SJCRH30 (cell line): Measurements from ENCODE around the gene SMPDL3B. TPM values are rescaled to one million over a fixed set of nuclear protein-coding genes. Genes with fewer than 3 reads are reported as not detected.

ENCODE experiments used
- DNase-seq, 2 experiments: peaks; one replicate each; pipeline ENCODE4 v3.0.0-alpha.2; 2015 to 2020
- H3K27ac ChIP-seq: fragments of 250-450 bp; sonication (Bioruptor Pico); 2 replicates; pipeline ENCODE4 v1.5.1; 2020; ENCODE audit warnings: mild to moderate bottlenecking, moderate library complexity
- H3K27me3 ChIP-seq: fragments of 250-450 bp; sonication (Bioruptor Pico); 2 replicates; pipeline ENCODE4 v1.5.1; 2020; ENCODE audit warnings: mild to moderate bottlenecking, moderate library complexity
- H3K36me3 ChIP-seq: fragments of 250-450 bp; sonication (Bioruptor Pico); 2 replicates; pipeline ENCODE4 v1.5.1; 2020; ENCODE audit warnings: mild to moderate bottlenecking, moderate library complexity
- H3K4me1 ChIP-seq: fragments of 250-450 bp; sonication (Bioruptor Pico); 2 replicates; pipeline ENCODE4 v1.5.1; 2020; ENCODE audit warnings: mild to moderate bottlenecking, moderate library complexity
- H3K4me3 ChIP-seq: fragments of 250-450 bp; sonication (Bioruptor Pico); 2 replicates; pipeline ENCODE4 v1.5.1; 2020; ENCODE audit warnings: mild to moderate bottlenecking, moderate library complexity
- H3K9me3 ChIP-seq: fragments of 250-450 bp; sonication (Bioruptor Pico); replicated peaks from 2 replicates; pipeline ENCODE4 v1.5.1; 2020; ENCODE audit warnings: mild to moderate bottlenecking, moderate library complexity
- total RNA-seq: library from RNA; depleted of rRNA; stranded (reverse); fragments of >200 nt; shearing (Covaris generic); gene quantifications from 2 replicates; pipeline ENCODE4 v1.2.3, GENCODE V29; 2014

Gene SMPDL3B
- total RNA-seq, 1 experiment from 2014 or later: 0.16 TPM

GRCh38 chr1:27954186-27954585, 19.4 kb downstream of the SMPDL3B start:
- Histone ChIP-seq H3K27me3 (peaks cover 4% of the 10 kb centered on the region; the same call in 1 of the 2 replicates), H3K4me1 (no peaks in the 10 kb centered on the region), H3K27ac (no peak overlapping the region), H3K9me3 (no peaks in the 10 kb centered on the region), H3K4me3 (no peak overlapping the region), H3K36me3 (no peaks in the 10 kb centered on the region)
- DNase-seq: no peak

DNA sequence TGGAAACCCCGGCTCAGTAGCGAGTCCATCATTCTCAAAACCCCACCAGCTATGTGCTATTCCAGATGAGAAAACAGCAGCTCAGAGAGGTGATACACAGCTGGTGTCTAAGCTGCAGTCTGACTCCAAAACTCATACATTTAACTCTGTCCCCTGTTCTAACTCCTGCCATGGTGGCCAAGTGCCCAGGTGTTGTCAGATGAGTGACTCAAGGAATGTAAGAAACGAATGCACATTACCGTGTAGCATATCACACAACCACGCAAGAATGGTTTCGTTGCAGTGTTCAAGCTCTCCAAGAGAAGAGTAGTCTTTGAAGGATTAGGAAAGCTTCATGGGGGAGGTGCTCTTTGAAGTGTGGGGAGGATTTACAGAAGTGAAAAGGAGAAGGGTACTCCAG, 20.3 kb downstream of the SMPDL3B start:
- H3K36me3 ChIP-seq: no peaks in the 10 kb centered on the region
- no peak overlapping the region for H3K4me3 ChIP-seq
- H3K9me3 ChIP-seq: no peaks in the 10 kb centered on the region
- peaks cover 4% of the 10 kb centered on the region; the same call in 1 of the 2 replicates for H3K27me3 ChIP-seq
- no peak for DNase-seq
- no peak overlapping the region for H3K27ac ChIP-seq
- no peaks in the 10 kb centered on the region for H3K4me1 ChIP-seq

DNA sequence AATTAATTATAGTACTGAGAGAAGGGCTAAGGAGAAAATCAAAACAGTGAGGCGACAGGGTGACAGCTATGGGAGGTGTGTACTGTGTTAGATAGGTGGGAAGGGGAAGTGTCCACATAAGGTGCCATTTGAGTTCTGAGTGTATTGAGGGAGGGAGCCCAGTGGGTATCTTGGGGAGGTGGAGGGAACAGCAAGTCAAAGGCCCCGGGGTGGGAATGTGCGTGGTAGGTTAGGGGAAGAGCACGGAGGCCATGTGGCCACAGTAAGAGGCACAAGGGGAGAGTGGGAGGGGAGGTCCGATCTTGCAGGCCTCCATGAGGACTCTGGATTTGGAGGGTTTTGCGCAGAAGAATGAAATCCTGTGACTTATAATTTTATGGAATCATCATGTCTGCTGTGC, 22.0 kb downstream of the SMPDL3B start:
- Histone ChIP-seq H3K9me3 (no peaks in the 10 kb centered on the region), H3K4me3 (no peak overlapping the region), H3K36me3 (no peaks in the 10 kb centered on the region), H3K4me1 (no peaks in the 10 kb centered on the region), H3K27ac (no peak overlapping the region), H3K27me3 (no peaks in the 10 kb centered on the region)
- DNase-seq: no peak

- Histone ChIP-seq H3K9me3 (no peaks in the 10 kb centered on the region), H3K27ac (no peak overlapping the region), H3K4me3 (no peak overlapping the region), H3K27me3 (no peaks in the 10 kb centered on the region), H3K36me3 (no peaks in the 10 kb centered on the region), H3K4me1 (no peaks in the 10 kb centered on the region)
- DNase-seq: no peak
Observed at GRCh38 chr1:27957655-27958054, 22.9 kb downstream of the SMPDL3B start.

GRCh38 chr1:27958513-27958912, 23.7 kb downstream of the SMPDL3B start:
- Histone ChIP-seq H3K4me1 (no peaks in the 10 kb centered on the region), H3K27me3 (no peaks in the 10 kb centered on the region), H3K9me3 (no peaks in the 10 kb centered on the region), H3K4me3 (no peak overlapping the region), H3K36me3 (no peaks in the 10 kb centered on the region), H3K27ac (no peak overlapping the region)
- no peak for DNase-seq

DNA sequence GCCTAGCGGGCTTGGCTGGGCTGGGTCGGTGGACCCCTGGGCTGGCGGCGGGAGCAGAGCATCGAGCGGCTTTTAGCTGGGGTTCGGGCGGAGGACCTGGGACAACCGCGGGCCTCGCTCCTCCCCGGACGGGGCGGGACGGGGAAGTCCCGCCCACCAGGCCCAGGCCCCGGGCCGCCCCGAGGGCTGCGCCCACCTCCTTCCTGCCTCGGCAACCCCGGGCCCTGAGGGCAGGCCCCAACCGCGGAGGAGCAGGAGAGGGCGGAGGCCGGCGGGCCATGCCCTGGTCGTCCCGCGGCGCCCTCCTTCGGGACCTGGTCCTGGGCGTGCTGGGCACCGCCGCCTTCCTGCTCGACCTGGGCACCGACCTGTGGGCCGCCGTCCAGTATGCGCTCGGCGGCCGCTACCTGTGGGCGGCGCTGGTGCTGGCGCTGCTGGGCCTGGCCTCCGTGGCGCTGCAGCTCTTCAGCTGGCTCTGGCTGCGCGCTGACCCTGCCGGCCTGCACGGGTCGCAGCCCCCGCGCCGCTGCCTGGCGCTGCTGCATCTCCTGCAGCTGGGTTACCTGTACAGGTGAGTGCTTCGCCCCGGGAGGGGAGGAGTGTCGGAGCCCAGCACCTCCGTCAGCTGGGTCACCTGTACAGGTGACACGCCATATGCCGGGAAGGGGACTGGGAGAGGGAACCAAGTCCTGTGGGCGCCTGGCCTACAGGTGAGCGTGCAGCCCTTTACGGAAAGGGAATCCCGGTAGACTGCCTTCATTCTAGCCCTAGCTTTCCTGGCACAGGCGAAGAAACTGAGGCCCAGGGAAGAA, 25.2 kb downstream of the SMPDL3B start, which contains the start of gene XKR8:
TSS of gene XKR8 (plus strand) at position 182 of the 812 bp plus-strand sequence. CDS start at position 279, 97 bp downstream.
- Histone ChIP-seq H3K9me3 (no peaks in the 10 kb centered on the region), H3K27me3 (no peaks in the 10 kb centered on the region), H3K27ac (no peak within 1 kb of the TSS), H3K4me1 (no peaks in the 10 kb centered on the region), H3K4me3 (no peak within 1 kb of the TSS), H3K36me3 (no peaks in the 10 kb centered on the region)
- DNase-seq: no peak

DNA sequence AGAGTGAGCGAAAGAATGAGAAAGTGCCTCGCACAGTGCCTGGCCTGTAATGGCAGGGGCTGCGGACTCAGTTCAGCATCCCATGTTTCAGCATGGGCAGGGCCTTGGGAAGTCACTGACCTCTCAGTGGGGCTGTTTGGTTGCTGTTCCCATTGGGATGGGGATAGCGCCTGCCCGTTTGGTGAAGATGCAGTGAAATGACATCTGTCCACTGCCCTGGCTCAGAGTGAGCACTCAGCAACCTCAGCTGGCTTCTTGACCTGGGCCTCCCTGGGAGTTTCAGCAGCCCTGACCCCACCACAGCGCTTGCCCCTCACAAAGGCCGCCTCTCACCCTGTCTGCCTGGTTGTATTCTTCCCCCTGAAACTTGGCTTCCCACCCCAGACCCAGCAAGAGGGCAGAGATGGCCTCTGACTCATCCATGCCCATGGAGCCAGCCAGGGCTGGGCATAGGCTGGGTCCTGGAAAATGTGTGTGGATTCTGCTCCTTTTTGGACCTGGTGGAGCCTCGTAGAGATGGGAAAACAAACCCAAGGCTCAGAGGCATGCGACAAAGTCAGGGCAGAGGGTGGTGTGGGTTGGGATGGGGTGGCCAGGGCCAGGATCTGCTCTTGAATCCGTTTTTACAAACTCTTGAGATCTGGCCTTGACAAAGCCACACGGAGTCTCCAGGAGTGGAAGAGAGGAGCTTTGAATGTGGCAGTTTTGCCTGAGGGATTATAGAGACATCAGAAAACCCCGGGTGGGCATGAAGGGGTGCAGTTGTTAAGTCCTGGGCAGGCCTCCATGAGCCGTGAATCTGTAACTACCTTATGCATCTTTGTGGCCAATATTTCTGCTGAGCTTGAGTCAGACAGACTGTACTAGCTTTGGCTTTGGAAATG, 26.2 kb downstream of the SMPDL3B start:
- H3K4me1 ChIP-seq: no peaks in the 10 kb centered on the region
- no peaks in the 10 kb centered on the region for H3K27me3 ChIP-seq
- H3K4me3 ChIP-seq: no peak overlapping the region
- no peaks in the 10 kb centered on the region for H3K9me3 ChIP-seq
- no peaks in the 10 kb centered on the region for H3K36me3 ChIP-seq
- no peak for DNase-seq
- H3K27ac ChIP-seq: no peak overlapping the region

DNA sequence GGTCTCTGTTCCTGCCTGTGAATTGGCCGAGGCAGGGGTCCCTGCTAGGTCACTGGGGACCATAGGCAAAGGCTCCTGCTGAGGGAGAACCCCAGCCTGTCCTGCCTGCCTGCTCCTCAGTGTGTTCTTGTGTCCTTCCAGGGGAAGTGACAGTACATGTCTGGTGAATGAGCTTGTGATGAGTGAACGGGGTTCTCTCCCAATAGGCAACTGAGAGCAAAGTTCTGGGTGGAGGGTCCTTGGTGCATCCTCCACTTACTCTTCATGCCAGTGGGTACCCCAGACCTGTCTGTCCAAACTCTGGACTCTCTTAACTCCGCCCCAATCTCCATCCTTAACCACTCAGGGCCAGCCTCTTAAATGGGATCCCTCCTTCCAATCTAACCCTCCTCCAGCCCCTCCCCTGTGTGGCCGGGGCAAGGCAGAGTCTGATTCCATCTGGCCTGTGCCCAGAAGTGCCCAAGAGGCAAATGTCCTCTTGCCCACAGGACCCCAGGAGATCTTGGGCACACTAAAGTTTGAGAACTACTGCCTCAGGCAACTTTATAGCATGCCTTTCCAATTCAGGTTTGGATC, 26.9 kb downstream of the SMPDL3B start:
- no peaks in the 10 kb centered on the region for H3K36me3 ChIP-seq
- H3K4me1 ChIP-seq: no peaks in the 10 kb centered on the region
- no peak overlapping the region for H3K27ac ChIP-seq
- H3K4me3 ChIP-seq: no peak overlapping the region
- no peaks in the 10 kb centered on the region for H3K27me3 ChIP-seq
- no peaks in the 10 kb centered on the region for H3K9me3 ChIP-seq
- DNase-seq: no peak

GRCh38 chr1:27963393-27963792, 28.6 kb downstream of the SMPDL3B start:
- H3K4me1 ChIP-seq: no peaks in the 10 kb centered on the region
- H3K36me3 ChIP-seq: no peaks in the 10 kb centered on the region
- H3K9me3 ChIP-seq: no peaks in the 10 kb centered on the region
- H3K27ac ChIP-seq: no peak overlapping the region
- H3K27me3 ChIP-seq: no peaks in the 10 kb centered on the region
- no peak for DNase-seq
- no peak overlapping the region for H3K4me3 ChIP-seq

GRCh38 chr1:27966402-27967105, 31.8 kb downstream of the SMPDL3B start:
- no peaks in the 10 kb centered on the region for H3K36me3 ChIP-seq
- H3K27me3 ChIP-seq: no peaks in the 10 kb centered on the region
- H3K4me3 ChIP-seq: no peak overlapping the region
- H3K27ac ChIP-seq: no peak overlapping the region
- DNase-seq: no peak
- no peaks in the 10 kb centered on the region for H3K4me1 ChIP-seq
- H3K9me3 ChIP-seq: no peaks in the 10 kb centered on the region

- H3K36me3 ChIP-seq: no peaks in the 10 kb centered on the region
Observed at GRCh38 chr1:27967106-27967883, 32.5 kb downstream of the SMPDL3B start.

DNA sequence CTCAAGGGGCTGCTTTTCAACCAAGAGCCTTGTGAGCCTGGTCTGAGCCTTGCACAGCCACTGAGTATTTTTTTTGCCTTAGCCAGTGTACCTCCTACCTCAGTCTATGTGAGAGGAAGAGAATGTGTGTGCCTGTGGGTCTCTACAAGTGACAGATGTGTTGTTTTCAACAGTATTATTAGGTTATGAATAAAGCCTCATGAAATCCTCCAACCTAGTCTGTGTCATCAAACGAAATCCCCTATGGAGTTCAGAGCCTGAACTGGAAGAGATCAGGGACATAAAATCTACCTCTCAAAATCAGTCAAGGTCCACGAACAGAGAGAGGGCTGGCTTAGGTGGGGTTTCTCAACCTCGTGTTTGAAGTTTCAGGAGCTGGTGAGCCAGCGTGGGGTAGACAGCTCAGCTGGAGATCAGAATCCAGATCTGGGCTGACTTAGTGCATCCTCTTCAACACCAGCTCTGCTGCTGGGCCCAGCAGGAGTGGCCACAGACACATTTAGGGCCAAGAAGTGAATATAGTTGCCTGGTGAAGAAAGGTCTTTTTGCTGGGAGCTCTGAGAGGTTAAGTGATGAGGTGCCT, 33.2 kb downstream of the SMPDL3B start:
- Histone ChIP-seq H3K9me3 (no peaks in the 10 kb centered on the region), H3K4me1 (no peaks in the 10 kb centered on the region), H3K4me3 (no peak overlapping the region), H3K36me3 (no peaks in the 10 kb centered on the region), H3K27ac (no peak overlapping the region), H3K27me3 (no peaks in the 10 kb centered on the region)
- no peak for DNase-seq

More at GRCh38 chr1:27967106-27967883, 32.5 kb downstream of the SMPDL3B start:
- Histone ChIP-seq H3K9me3 (no peaks in the 10 kb centered on the region), H3K4me1 (no peaks in the 10 kb centered on the region), H3K4me3 (no peak overlapping the region), H3K27me3 (no peaks in the 10 kb centered on the region), H3K27ac (no peak overlapping the region)
- no peak for DNase-seq

DNA sequence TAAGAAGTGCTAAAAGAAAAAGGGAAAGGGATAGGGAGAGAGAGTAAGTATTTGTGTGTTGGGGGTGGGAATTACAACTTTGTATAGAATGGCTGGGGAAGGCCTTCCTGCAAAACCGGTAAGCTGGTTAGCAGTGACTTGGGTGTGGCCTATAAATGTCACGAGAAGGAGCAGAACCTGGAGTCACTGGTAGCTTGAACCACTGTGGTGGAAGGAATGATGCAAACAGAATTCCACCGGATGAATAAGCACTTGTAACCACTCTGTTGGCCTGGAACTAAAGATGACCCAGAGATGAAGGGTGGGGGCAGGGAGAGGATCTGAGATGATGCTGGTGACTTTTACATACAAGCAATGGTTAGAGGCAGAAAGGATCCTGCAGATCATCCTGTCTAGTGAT, 33.9 kb downstream of the SMPDL3B start:
- no peaks in the 10 kb centered on the region for H3K9me3 ChIP-seq
- no peak for DNase-seq
- no peaks in the 10 kb centered on the region; the same call in 1 of the 2 replicates for H3K4me1 ChIP-seq
- no peaks in the 10 kb centered on the region for H3K27me3 ChIP-seq
- H3K4me3 ChIP-seq: no peak overlapping the region
- no peaks in the 10 kb centered on the region for H3K36me3 ChIP-seq
- no peak overlapping the region for H3K27ac ChIP-seq
